Stomach (tissue), 9 donors: ENCODE measurements around the gene ANKRD40. TPM values are rescaled to one million over a fixed set of nuclear protein-coding genes. Genes with fewer than 3 reads are reported as not detected.

Source experiments
- DNase-seq, 2 donors: peaks; one replicate each; pipeline versions ENCODE4 v3.0.0 to v3.0.0-alpha.2; 2013 to 2019
- H3K27ac ChIP-seq, 5 donors: fragments of 200-600 bp in 4 of 5; sonication (generic) in 4 of 5; one replicate each; pipeline ENCODE4 v1.5.1; 2013 to 2019; ENCODE audit warnings: mild to moderate bottlenecking in 1 of 5, moderate library complexity in 1 of 5
- H3K27me3 ChIP-seq, 3 donors: fragments of 200-600 bp; sonication (generic); one replicate each; pipeline ENCODE4 v1.5.1; 2017 to 2019; ENCODE audit warnings: mixed run types in 1 of 3
- H3K36me3 ChIP-seq, 4 donors: fragments of 200-600 bp; sonication (generic); 1 replicate in 3 of 4; 2 replicates in 1 of 4; pipeline ENCODE4 v1.5.1; 2016 to 2019
- H3K4me1 ChIP-seq, 4 donors: fragments of 200-600 bp; sonication (generic); one replicate each; pipeline ENCODE4 v1.5.1; 2016 to 2019
- H3K4me3 ChIP-seq, 4 donors: fragments of 200-600 bp; sonication (generic) in 3 of 4; one replicate each; pipeline ENCODE4 v1.5.1; 2016 to 2019; ENCODE audit warnings: mild to moderate bottlenecking in 1 of 4
- H3K9me3 ChIP-seq, 4 donors: fragments of 200-600 bp; sonication (generic); one replicate each; pipeline ENCODE4 v1.5.1; 2016 to 2019
- EP300 ChIP-seq: sonication (generic); formaldehyde crosslinking; IDR thresholded peaks from one replicate; pipeline ENCODE4 v1.6.1; 2017; ENCODE audit warnings: antibody characterized with exemption
- POLR2A ChIP-seq, 4 donors: fragments of 450-650 bp; IDR thresholded peaks; one replicate each; pipeline ENCODE4 v1.6.1; 2016; ENCODE audit warnings: antibody characterized with exemption in 4 of 4, control low read depth in 2 of 4, mild to moderate bottlenecking in 1 of 4, moderate library complexity in 1 of 4
- POLR2AphosphoS5 ChIP-seq, 3 donors: sonication (generic); formaldehyde crosslinking; IDR thresholded peaks; one replicate each; pipeline ENCODE4 v1.6.1; 2016; ENCODE audit warnings: antibody characterized with exemption in 3 of 3
- WGBS, 5 donors: extraction: QIAGEN DNeasy Blood & Tissue Kit in 3 of 5; methylation state at CpG; one replicate each; pipeline versions ENCODE4 v1.1.5 to v1.1.7; 2013 to 2018; 5-methylcytosine and 5-hydroxymethylcytosine counted together
- intact Hi-C: fragments of 100-400 bp; cut with DNase I; formaldehyde crosslinking; loops from one replicate; pipeline ENCODE4 v1.15.1; 2023; ENCODE audit warnings: low total_unique reads
- polyA plus RNA-seq, 3 donors: library from polyadenylated mRNA; stranded (reverse); fragments of 200-250 nt; gene quantifications; one replicate each; pipeline ENCODE4 v1.2.3, GENCODE V29; 2013
- total RNA-seq, 5 donors: library from RNA; depleted of rRNA; stranded (reverse); fragments of >200 nt; gene quantifications; one replicate each; pipeline versions ENCODE4 v1.1.0 to v1.2.3, GENCODE V29; 2014 to 2016
- TF ChIP-seq, protein P1 (sequence below), 7 experiments: fragments of 450-650 bp in 4 of 7; fragments of 200-600 bp in 3 of 7; sonication (generic) in 3 of 7; IDR thresholded peaks; one replicate each; pipeline ENCODE4 v1.5.1; 2016 to 2019; ENCODE audit warnings: antibody characterized with exemption in 7 of 7, control low read depth in 2 of 7, mild to moderate bottlenecking in 1 of 7
- donor health status: healthy with polysubstance abuse.
- donor health status: Bipolar disorder and iron deficiency.
- donor health status: healthy.

ANKRD40 gene
- total and polyA plus RNA-seq, 8 donors, result 7.5 to 36.6 (median 19.9) TPM

DNA sequence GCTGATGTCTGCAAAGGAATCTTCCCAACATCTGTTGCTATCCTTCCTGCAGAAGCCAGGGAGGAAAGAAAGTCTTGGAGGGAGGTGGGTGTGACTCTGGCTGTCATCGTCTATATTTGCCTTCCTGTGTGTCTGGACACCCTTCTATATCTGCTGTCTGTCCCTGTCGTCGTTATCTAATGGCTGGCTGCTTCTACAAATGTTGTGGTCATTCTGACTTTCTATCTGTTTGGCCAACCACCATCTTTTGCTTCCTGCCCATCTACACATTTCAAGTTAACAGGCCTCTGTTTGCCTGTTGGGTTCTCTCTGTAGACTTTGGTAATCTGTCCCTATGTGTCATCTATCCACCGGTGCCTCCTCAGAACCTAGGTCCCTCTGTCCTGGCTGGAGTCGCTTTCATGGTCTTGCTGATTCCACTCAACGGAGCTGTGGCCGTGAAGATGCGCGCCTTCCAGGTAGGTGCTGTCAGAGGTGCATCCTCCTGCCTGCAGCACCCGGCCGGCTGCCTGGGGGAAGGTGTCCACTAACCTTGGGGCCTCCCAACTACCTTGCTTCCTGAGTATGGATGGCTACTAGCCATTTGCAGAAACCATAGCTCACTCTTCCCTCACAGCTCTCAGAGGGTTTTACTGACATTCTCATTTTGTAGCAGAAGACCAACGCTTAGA, 42.8 kb downstream of the ANKRD40 start:
- TF ChIP-seq EP300, result no peak
- H3K9me3 ChIP-seq, result no peaks in the 10 kb centered on the region
- peaks cover 0 to 22% (median 4%) of the 10 kb centered on the region in 4 donors for H3K36me3 ChIP-seq
- no peak overlapping the region for H3K27ac ChIP-seq
- WGBS, 5 donors, result 83 to 89% (median 87%) methylated on average over 12 of the region's 12 CpGs
- H3K4me3 ChIP-seq, result no peak overlapping the region
- DNase-seq, result no peak
- H3K27me3 ChIP-seq, result no peaks in the 10 kb centered on the region
- intact Hi-C loops, result no loop called here
- peaks cover 24 to 41% (median 26%) of the 10 kb centered on the region in 4 donors for H3K4me1 ChIP-seq

DNA sequence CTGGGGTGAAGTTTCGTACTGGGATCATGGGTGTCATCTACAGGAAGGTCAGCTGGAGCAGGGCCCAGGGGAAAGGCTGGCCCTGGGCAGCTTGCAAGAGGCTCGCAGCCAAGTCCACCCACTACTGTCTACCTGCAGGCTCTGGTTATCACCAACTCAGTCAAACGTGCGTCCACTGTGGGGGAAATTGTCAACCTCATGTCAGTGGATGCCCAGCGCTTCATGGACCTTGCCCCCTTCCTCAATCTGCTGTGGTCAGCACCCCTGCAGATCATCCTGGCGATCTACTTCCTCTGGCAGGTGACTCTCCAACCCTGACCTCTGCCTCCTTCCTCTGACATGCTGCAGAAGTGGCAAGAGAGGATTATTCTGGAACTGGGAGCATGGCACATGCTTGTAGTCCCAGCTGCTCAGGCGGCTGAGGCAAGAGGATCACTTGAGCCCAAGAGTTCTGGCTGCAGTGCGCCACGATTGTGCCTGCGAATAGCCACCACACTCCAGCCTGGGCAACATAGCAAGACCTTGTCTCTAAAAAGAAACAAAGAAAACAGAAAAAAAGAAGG, 43.8 kb downstream of the ANKRD40 start:
- no peak for TF ChIP-seq POLR2AphosphoS5 (IDR thresholded peaks at IDR 0.05)
- WGBS, 5 donors, result 74 to 80% (median 77%) methylated on average over 10 of the region's 10 CpGs
- Histone ChIP-seq H3K27me3 (no peaks in the 10 kb centered on the region), H3K27ac (no peak overlapping the region), H3K36me3 (peaks cover 0 to 17% (median 0%) of the 10 kb centered on the region in 4 donors), H3K4me3 (no peak overlapping the region), H3K4me1 (peaks cover 32 to 51% (median 34%) of the 10 kb centered on the region in 4 donors), H3K9me3 (no peaks in the 10 kb centered on the region)
- intact Hi-C loops, result no loop called here
- no peak for DNase-seq

DNA sequence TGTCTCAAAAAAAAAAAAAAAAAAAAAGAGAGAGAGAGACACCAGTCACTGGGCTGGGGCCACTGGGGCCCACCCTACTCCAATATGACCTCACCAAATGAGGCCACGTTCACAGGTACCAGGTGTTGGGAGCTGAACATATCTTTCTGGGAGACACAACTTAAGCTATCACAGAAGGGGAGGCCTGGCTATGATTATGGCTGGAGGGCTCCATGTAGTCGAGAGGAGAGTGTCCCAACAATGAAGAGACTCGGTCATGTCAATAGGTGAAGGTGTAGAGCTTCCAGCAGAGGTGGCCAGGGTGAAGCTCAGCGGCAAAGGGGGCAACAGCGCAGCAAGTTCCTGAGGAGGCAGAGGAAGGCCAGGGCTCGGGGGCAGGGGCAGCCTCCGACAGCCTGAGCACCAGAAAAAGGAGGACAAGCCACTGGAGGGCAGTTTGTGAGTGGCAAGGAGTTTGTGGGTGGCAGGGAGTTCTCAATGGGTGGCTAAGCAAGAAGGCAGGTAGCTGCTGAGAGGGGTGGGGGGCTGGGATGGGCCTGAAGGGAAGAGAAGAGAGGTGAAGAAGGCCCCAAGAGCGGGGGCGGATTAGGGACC, 45.0 kb downstream of the ANKRD40 start:
- H3K4me1 ChIP-seq, result peaks cover 37 to 54% (median 41%) of the 10 kb centered on the region in 4 donors
- peak overlapping the region in 4 of 5 donors; percentile 78 to 91 (median 82) for H3K27ac ChIP-seq
- intact Hi-C loops, result no loop called here
- TF ChIP-seq POLR2AphosphoS5 (IDR thresholded peaks at IDR 0.05) (no peak), EP300 (no peak), POLR2A (IDR thresholded peaks at IDR 0.05) (no peak)
- TF ChIP-seq, protein P1, sequence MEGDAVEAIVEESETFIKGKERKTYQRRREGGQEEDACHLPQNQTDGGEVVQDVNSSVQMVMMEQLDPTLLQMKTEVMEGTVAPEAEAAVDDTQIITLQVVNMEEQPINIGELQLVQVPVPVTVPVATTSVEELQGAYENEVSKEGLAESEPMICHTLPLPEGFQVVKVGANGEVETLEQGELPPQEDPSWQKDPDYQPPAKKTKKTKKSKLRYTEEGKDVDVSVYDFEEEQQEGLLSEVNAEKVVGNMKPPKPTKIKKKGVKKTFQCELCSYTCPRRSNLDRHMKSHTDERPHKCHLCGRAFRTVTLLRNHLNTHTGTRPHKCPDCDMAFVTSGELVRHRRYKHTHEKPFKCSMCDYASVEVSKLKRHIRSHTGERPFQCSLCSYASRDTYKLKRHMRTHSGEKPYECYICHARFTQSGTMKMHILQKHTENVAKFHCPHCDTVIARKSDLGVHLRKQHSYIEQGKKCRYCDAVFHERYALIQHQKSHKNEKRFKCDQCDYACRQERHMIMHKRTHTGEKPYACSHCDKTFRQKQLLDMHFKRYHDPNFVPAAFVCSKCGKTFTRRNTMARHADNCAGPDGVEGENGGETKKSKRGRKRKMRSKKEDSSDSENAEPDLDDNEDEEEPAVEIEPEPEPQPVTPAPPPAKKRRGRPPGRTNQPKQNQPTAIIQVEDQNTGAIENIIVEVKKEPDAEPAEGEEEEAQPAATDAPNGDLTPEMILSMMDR (IDR thresholded peaks at IDR 0.05), result no peak
- peaks cover 0 to 23% (median 0%) of the 10 kb centered on the region in 4 donors for H3K36me3 ChIP-seq
- 91 to 96% (median 94%) methylated on average over 9 of the region's 9 CpGs for WGBS, 5 donors
- no peaks in the 10 kb centered on the region for H3K27me3 ChIP-seq
- no peak for DNase-seq
- no peaks in the 10 kb centered on the region for H3K9me3 ChIP-seq
- no peak overlapping the region for H3K4me3 ChIP-seq

DNA sequence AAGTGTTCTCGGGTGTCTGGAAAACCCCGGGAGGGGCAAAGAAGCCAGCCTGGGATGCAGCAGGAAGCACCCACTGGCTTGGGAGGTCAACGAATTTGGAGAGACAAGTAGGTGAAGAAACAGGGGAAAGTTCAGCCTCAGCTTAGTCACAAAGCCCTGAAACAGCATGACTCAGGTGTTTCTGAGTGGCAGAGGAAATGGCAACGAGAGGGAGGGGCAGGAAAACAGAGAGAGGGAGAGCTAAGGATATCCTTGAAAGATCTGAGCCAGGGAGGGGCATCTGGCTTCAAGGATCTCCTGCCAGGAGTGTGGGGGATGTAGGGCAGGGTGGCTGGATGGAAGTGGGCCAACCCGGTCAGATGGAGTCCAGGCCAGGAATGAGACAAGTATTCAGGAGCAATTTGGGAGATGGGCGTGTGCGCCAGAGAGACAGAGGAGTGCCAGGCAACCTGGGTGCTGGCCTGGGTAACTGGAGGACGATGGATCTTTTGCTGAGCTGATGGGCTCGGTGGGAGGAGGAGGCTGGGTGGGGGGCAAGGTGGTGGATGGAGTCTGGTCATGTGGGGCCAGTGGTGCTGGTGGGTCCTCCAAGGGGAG, 45.8 kb downstream of the ANKRD40 start:
- TF ChIP-seq EP300 (peak; percentile 62), POLR2A (IDR thresholded peaks at IDR 0.05) (no peak), POLR2AphosphoS5 (IDR thresholded peaks at IDR 0.05) (peak; percentile 61 to 96 (median 83))
- TF ChIP-seq, protein P1 (IDR thresholded peaks at IDR 0.05), result no peak
- Histone ChIP-seq H3K27me3 (no peaks in the 10 kb centered on the region), H3K27ac (peak overlapping the region; percentile 69 to 91 (median 81)), H3K9me3 (no peaks in the 10 kb centered on the region), H3K4me1 (peaks cover 37 to 57% (median 41%) of the 10 kb centered on the region in 4 donors), H3K4me3 (no peak overlapping the region), H3K36me3 (peaks cover 0 to 25% (median 0%) of the 10 kb centered on the region in 4 donors)
- peak; percentile 77 to 90 for DNase-seq
- intact Hi-C loops, result no loop called here
- 36 to 45% (median 39%) methylated on average over 9 of the region's 9 CpGs for WGBS, 5 donors

DNA sequence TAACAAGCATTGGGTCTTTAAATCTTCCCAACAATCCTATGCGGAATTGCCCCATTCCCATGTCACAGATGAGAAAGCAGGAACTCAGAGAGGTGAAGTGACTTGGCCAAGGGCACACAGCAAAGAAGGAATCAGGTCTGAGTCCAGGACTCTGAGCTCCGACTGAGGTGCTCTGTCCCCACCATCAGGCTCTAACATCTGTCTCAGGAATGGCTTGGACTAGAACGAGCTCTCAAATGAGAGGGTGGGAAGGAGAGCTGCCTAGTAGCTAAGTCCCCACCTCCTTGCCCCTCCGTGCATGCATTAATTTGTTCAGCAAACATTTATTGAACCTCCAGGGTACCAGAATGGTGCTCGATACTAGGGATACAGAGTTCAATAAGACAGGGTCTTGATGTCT, 46.4 kb downstream of the ANKRD40 start:
- intact Hi-C loops, result no loop called here
- WGBS, 5 donors, result 60 to 75% (median 68%) methylated on average over 5 of the region's 5 CpGs
- no peaks in the 10 kb centered on the region for H3K9me3 ChIP-seq
- DNase-seq, result no peak
- H3K36me3 ChIP-seq, result peaks cover 0 to 30% (median 0%) of the 10 kb centered on the region in 4 donors
- no peak overlapping the region for H3K4me3 ChIP-seq
- H3K27ac ChIP-seq, result peak overlapping the region; percentile 69 to 91 (median 81)
- H3K4me1 ChIP-seq, result peaks cover 37 to 58% (median 41%) of the 10 kb centered on the region in 4 donors
- TF ChIP-seq EP300 (no peak), POLR2AphosphoS5 (IDR thresholded peaks at IDR 0.05) (no peak), POLR2A (IDR thresholded peaks at IDR 0.05) (no peak)
- TF ChIP-seq, protein P1 (IDR thresholded peaks at IDR 0.05), result no peak
- H3K27me3 ChIP-seq, result no peaks in the 10 kb centered on the region
